GM13977 (cell line): ENCODE results near the gene ANKRD33.

Source experiments
- DNase-seq: peaks from one replicate; pipeline ENCODE4 v3.0.0; 2012; ENCODE audit warnings: low spot score
- in situ Hi-C: fragments of 300-500 bp; cut with MboI; formaldehyde crosslinking; loops from one replicate; pipeline ENCODE4 v1.12.0; 2022; ENCODE audit warnings: low sequenced_read_pairs, low pct_unique_long_range_greater_than_20kb, mixed read lengths, inconsistent platforms; ENCODE audit not compliant: unreplicated experiment
- TF ChIP-seq, protein P1 (sequence below): IDR thresholded peaks from 2 replicates; pipeline ENCODE4 v1.5.1; 2012; ENCODE audit warnings: mild to moderate bottlenecking, control low read depth; ENCODE audit not compliant: insufficient read depth; ENCODE audit errors: extremely low read depth, missing control alignments

The ANKRD33 gene

DNA sequence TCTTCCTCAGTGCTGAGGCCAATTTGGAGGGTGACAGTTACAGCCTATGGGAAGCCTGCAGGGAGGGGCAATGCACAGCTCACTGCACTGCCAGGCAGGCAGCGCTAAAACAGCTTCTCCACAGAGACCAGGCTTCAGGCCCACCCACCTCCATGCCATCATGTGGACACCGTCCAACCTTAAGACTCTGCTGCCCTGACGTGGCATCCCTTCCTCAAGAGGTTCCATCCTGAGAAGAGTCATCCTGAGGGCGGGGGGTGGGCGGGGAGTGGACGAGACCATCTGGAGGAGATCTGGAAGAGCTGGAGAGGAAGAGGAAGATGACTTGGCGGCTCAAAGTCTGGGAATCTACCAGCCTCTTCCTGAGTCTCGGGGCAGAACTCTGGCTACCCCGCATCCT, 11.0 kb downstream of the ANKRD33 start:
- no peak for DNase-seq
- TF ChIP-seq, protein P1, sequence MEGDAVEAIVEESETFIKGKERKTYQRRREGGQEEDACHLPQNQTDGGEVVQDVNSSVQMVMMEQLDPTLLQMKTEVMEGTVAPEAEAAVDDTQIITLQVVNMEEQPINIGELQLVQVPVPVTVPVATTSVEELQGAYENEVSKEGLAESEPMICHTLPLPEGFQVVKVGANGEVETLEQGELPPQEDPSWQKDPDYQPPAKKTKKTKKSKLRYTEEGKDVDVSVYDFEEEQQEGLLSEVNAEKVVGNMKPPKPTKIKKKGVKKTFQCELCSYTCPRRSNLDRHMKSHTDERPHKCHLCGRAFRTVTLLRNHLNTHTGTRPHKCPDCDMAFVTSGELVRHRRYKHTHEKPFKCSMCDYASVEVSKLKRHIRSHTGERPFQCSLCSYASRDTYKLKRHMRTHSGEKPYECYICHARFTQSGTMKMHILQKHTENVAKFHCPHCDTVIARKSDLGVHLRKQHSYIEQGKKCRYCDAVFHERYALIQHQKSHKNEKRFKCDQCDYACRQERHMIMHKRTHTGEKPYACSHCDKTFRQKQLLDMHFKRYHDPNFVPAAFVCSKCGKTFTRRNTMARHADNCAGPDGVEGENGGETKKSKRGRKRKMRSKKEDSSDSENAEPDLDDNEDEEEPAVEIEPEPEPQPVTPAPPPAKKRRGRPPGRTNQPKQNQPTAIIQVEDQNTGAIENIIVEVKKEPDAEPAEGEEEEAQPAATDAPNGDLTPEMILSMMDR = no peak
- in situ Hi-C loops = loop anchor here (10.0 kb wide), 1 partner anchor 76 kb away; no protein-coding TSS in a partner anchor

GRCh38 chr12:51900323-51900889, 12.5 kb downstream of the ANKRD33 start:
- in situ Hi-C loops = no loop called here
- no peak for DNase-seq

GRCh38 chr12:51901121-51901817, 13.4 kb downstream of the ANKRD33 start:
- in situ Hi-C loops = no loop called here
- TF ChIP-seq, protein P1 = no peak
- DNase-seq = no peak

More at GRCh38 chr12:51900323-51900889, 12.5 kb downstream of the ANKRD33 start:
- TF ChIP-seq, protein P1 = no peak

GRCh38 chr12:51901881-51902280, 14.0 kb downstream of the ANKRD33 start:
- TF ChIP-seq, protein P1 = no peak
- in situ Hi-C loops = no loop called here
- no peak for DNase-seq

GRCh38 chr12:51904951-51905470, 17.1 kb downstream of the ANKRD33 start:
- no peak for DNase-seq
- in situ Hi-C loops = no loop called here
- TF ChIP-seq, protein P1 = no peak

GRCh38 chr12:51905471-51906429, 17.8 kb downstream of the ANKRD33 start:
- in situ Hi-C loops = no loop called here
- TF ChIP-seq, protein P1 = no peak
- no peak for DNase-seq
